Esophagus mucosa (tissue), 1 donor: ENCODE results near the gene GUK1. TPM values are rescaled to one million over a fixed set of nuclear protein-coding genes. Genes with fewer than 3 reads are reported as not detected.

ENCODE experiments used
- ATAC-seq: fragments of 200-7000 bp; cut with Tn5 transposase; one replicate; pipeline ENCODE4 v1.9.1; 2020
- total RNA-seq: library from RNA; stranded (reverse); gene quantifications from one replicate; pipeline ENCODE4 v1.2.4, GENCODE V29; 2023
- donor health status: DM: yes; HTN: yes; CAD: no.

GUK1 gene
- 241 TPM for total RNA-seq

GRCh38 chr1:228139931-228140723 is at the start of gene GUK1:
TSS of gene GUK1 (plus strand) at chr1:228140279. CDS start at chr1:228140303, 24 bp downstream.
- ATAC-seq: peak; percentile 90

DNA sequence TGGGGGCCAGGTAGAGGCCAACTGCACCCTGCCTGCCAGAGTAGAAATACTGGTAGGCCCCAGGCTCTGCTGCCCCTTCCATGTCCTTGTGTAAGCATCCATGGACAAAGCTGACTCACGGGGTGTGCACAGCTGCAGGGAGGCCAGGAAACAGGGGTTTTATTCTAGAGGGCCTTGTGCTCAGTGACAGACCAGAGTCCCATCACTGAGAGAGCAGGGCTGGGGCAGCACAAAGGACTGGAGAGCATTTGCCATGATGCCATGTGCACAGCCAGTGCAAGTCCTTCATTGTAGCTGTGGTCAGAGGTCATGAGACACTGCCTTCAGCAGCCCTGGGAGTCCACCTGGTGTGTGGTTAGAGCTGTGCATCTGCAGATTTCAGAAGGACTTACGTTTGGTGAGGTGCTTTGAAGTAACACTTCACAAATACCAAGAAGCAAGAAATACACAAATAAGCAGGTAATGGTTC is 49.4 kb upstream of the GUK1 start:
- ATAC-seq: peak; percentile 33

- ATAC-seq: no peak
These were observed 49.0 kb upstream of the GUK1 start for GRCh38 chr1:228091084-228091483.

DNA sequence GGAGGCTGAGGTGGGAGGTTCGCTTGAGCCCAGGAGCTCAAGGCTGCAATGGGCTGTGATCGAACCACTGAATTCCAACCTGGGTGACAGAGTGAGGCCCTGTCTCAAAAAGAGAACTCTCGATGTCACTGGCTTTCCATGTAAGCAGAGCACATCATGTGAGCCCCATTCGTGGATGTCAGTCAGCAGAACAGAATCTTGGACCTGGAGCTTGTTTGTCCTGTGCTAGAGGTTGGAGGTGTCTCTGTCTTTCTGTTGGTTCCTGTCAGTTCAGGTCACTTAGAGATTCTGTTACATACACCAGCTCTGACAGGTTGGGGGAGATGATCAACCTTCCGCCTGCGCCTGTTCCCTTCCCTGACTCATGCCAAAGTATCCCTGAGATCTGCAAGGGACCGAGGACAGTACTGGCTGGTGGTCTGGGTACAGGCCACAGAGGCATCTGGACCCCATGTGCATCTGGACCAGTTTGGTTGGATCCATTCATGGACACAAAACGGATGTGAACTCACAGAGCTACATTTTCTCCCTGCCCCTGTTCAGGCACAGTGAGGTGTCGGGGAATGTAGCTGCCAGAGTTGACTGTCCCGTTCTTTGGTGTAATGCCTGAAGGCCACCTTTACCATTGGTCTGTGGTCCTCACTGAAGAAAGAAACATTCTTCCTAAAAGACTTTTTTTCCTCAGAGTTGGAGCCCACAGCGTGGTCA is 47.6 kb upstream of the GUK1 start:
- ATAC-seq: peak; percentile 19

DNA sequence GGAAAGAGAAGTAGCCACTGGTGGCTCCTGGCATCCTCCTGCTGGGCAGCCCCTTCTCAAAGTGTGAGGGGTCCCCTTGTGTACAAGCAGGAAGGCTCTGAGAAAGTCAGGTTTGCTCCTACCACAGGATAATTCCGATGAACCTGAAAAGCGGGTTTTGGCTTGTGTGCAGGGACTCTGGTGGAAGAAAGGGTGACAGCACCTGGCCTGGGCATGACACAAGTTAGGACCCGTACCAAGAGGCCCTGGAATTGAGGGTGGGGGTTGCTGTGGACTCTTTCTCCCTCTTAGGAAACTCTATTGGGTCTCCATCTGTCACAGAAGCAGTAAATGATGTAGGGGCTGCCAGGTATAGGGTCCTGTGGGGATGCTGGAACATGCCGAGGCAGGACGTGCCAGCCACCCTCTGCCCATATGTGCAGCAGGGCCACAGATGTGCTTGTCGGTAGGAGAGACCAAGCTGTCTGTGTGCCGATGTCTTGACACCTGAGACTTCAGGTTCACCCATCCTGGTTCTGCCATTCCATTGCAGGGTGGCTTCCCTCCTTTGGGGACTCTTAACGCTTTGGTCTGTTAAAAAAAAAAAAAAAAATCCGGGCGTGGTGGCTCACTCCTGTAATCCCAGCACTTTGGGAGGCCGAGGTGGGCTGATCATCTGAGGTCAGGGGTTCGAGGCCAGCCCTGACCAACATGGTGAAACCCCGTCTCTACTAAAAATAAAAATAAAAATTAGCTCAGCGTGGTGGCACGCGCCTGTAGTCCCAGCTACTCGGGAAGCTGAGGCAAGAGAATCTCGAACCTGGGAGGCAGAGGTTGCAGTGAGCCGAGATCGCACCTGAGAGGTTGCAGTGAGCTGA is 46.8 kb upstream of the GUK1 start:
- peak; percentile 40 for ATAC-seq

GRCh38 chr1:228094432-228095016 is 45.6 kb upstream of the GUK1 start:
- ATAC-seq: no peak

GRCh38 chr1:228095161-228095560 is 44.9 kb upstream of the GUK1 start:
- ATAC-seq: no peak

DNA sequence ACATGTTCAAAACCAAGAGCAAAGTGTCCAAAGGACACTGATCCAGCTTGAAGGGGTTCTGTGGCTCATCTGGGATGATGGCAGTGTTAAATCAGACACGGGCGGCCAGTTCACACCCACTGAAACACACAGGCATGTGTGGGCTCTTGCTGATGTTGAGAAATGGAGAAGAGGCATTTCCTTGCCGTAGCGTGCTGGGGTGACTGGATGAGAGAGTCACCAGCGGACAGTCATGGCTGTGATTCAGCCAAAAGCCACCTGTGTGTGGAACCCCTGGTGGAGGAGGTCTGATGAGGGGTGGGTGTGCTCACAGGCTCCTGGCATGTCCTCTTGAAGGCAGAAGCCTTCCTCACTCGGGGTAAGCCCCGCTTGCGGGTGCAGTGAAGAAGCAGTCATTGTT is 44.1 kb upstream of the GUK1 start:
- no peak for ATAC-seq

- no peak for ATAC-seq
These were observed 43.4 kb upstream of the GUK1 start for GRCh38 chr1:228096416-228097332.

DNA sequence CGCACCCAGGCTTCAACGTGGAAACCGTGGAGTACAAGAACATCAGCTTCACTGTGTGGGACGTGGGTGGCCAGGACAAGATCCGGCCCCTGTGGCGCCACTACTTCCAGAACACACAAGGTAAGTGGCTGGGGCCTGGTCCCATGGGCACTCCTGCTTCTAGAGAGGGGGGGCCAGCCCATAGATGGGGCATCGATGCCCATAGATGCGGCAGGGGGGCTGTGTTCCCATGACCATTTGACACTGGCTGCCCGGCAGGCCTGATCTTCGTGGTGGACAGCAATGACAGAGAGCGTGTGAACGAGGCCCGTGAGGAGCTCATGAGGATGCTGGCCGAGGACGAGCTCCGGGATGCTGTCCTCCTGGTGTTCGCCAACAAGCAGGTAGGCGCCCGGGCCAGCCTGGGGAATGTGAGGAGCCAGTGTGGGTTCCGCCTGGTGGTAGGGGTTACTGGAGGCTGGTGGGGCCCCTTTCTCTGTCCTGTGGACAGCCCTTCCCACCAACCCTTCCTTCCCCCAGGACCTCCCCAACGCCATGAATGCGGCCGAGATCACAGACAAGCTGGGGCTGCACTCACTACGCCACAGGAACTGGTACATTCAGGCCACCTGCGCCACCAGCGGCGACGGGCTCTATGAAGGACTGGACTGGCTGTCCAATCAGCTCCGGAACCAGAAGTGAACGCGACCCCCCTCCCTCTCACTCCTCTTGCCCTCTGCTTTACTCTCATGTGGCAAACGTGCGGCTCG is 42.6 kb upstream of the GUK1 start:
- ATAC-seq: no peak

- no peak for ATAC-seq
These were observed 41.7 kb upstream of the GUK1 start for GRCh38 chr1:228098323-228098931.

- ATAC-seq: no peak
These were observed 40.7 kb upstream of the GUK1 start for GRCh38 chr1:228099331-228099732.

DNA sequence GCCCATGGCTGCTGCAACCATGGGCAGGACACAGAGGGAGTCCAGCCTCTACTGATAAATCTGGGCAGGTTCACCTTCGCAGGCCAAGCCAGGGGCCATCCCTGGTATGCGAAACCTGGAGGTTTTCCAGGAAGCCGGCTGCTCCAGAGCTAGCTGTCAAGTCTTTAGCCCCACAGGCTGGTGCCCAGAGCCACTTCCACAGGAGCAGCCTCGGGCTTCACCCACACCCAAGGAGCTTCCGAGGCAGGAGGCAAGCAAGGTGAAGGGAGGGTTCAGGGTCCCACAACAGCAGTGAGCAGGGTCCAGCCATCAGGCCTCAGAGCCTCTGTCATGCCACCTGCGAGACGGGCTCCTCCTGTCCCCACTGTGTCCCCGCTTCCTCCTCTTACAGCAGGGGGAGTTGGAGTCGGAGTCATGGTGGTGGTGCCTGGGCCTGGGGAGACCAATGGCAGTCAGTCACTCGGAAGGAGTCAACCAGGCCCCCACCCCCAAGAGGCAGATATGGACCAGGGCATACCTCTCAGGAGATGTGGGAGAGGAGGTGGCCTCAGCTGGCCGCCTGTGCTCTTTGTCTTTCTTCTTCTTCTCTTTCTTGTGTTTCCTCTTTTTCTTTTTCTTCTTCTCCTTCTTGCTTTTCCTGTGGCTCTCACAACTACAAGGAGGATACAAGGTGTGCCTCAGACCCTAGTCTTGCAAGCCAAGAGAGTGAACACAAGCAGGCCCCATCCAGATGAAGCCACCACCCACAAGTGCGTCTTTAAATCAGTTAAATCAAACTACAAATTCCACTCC is 39.1 kb upstream of the GUK1 start:
- ATAC-seq: no peak

GRCh38 chr1:228101614-228101993 is 38.5 kb upstream of the GUK1 start:
- peak; percentile 7 for ATAC-seq

- peak; percentile 44 for ATAC-seq
These were observed 37.9 kb upstream of the GUK1 start for GRCh38 chr1:228101994-228102790.

DNA sequence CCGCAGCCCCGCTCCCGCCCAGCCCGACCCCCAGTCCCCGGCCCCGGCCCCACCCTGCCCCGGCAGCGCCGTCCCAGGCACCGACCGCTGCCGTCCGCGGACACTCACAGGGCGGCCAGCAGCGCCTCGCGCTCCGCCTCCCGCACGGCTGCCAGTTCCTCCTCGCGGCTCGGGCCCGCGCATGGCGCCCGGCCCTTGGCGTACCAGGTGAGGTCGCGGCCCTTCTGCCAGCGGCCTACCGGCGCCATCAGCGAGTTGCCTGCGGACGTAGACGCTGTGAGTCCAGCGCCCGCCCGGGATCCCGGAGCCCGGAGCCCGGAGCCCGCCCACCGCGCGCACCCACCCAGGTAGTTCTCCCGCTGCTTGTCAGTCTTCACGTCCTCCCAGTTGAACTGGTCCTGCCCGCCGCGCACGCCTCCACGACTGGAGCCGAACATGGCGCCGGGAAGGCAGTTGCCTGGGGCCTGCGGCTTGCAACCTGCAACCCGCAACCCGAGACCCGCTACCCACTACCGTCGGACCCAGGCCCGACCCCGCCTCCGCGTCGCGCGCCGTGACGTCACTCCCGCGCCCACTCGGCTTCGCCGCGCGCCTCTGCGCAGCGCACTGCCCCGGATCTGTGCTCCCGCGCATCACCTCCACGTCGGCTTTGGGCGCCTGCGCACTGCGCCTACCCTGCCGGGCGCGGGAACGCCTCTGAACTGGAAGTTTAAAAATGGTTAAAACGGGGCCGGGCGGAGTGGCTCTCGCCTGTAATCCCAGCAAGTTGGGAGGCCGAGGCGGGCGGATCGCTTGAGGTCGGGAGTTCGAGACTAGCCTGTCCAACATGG is 37.1 kb upstream of the GUK1 start, which contains the start of gene C1orf35:
C1orf35 (minus strand) TSS at position 535 of the 830 bp plus-strand sequence; CDS start at position 437, 98 bp downstream.
- ATAC-seq: peak; percentile 86

DNA sequence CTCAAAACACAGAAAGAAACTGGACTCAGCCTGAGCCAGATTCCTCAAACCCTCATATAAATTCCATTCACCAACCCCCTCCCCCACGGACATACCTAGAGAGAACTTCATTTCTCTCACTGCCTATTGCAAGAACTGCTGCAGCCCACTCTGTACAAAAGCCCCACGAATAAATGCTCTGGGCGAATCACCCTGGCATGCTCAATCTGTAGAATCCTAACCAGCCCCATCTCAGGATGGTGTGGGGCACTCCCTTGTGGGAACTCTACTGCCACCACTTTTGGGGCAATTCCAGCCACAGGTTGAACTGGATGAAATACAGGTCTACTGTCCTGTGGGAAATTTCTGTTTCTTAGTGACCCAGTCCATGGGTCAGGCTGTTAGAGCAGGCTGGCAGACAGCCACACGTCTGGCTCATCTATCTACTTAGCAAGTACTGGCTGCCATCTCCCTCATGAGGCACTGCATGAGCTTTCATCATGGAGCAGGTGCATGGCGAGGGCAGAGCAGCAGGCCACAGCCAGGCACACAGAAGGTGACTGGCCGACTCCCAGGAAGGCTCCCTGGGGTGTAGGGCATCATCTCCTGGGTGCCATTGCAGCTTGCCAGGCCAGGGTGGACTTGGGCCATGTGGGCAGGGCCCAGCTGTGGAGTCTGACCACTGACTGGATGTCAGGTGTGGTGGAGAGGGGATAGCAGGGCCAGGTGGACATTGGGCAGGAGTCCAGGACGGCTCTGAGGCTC is 35.4 kb upstream of the GUK1 start:
- no peak for ATAC-seq
